Osteoblast (primary cell): ENCODE data around the gene RASL10B. TPM values are rescaled to one million over a fixed set of nuclear protein-coding genes. Genes with fewer than 3 reads are reported as not detected.

Experiments used
- DNase-seq: peaks from one replicate; pipeline ENCODE4 v3.0.0; 2011; ENCODE audit warnings: low spot score, mixed read lengths; ENCODE audit not compliant: insufficient read length; ENCODE audit errors: missing footprints
- H2AFZ ChIP-seq: 2 replicates; pipeline ENCODE4 v1.6.0; 2011; ENCODE audit warnings: mild to moderate bottlenecking, low read length
- H3K27ac ChIP-seq: 2 replicates; pipeline ENCODE4 v1.5.1; 2011; ENCODE audit warnings: mild to moderate bottlenecking, low read depth, low read length, moderate library complexity
- H3K27me3 ChIP-seq: 2 replicates; pipeline ENCODE4 v1.6.0; 2012; ENCODE audit warnings: mild to moderate bottlenecking, control low read depth, inconsistent platforms, low read length, moderate library complexity; ENCODE audit not compliant: insufficient read depth
- H3K36me3 ChIP-seq: 2 replicates; pipeline ENCODE4 v1.5.1; 2011; ENCODE audit warnings: mild to moderate bottlenecking, low read length, control low read depth, moderate library complexity; ENCODE audit not compliant: insufficient read depth
- H3K4me1 ChIP-seq: 2 replicates; pipeline ENCODE4 v1.5.1; 2011; ENCODE audit warnings: mild to moderate bottlenecking, low read length, control low read depth, moderate library complexity; ENCODE audit not compliant: insufficient read depth
- H3K4me2 ChIP-seq: 2 replicates; pipeline ENCODE4 v1.6.0; 2011; ENCODE audit warnings: mild to moderate bottlenecking, low read length; ENCODE audit not compliant: insufficient read depth
- H3K4me3 ChIP-seq: fragments of 200-600 bp; sonication (generic); 3 replicates; pipeline ENCODE4 v1.5.1; 2012; ENCODE audit warnings: mild to moderate bottlenecking, low read length, inconsistent platforms; ENCODE audit not compliant: insufficient read depth
- H3K79me2 ChIP-seq: 2 replicates; pipeline ENCODE4 v1.6.0; 2012; ENCODE audit warnings: mild to moderate bottlenecking, low read length, control low read depth, inconsistent platforms; ENCODE audit not compliant: insufficient read depth
- H3K9me3 ChIP-seq: 2 replicates; pipeline ENCODE4 v1.5.1; 2011; ENCODE audit warnings: low read depth, low read length, control low read depth
- H4K20me1 ChIP-seq: 2 replicates; pipeline ENCODE4 v1.6.0; 2012; ENCODE audit warnings: mild to moderate bottlenecking, low read length, control low read depth; ENCODE audit not compliant: insufficient read depth
- CTCF ChIP-seq: IDR thresholded peaks from 2 replicates; pipeline ENCODE4 v1.5.1; 2011; ENCODE audit warnings: mild to moderate bottlenecking, low read depth, low read length, moderate library complexity; ENCODE audit errors: extremely low read depth
- total RNA-seq: library from RNA; depleted of rRNA; stranded (reverse); fragments of >200 nt; gene quantifications from 2 replicates; pipeline ENCODE4 v1.2.3, GENCODE V29; 2012

RASL10B gene
- total RNA-seq, 1 donor: 4.0 TPM

DNA sequence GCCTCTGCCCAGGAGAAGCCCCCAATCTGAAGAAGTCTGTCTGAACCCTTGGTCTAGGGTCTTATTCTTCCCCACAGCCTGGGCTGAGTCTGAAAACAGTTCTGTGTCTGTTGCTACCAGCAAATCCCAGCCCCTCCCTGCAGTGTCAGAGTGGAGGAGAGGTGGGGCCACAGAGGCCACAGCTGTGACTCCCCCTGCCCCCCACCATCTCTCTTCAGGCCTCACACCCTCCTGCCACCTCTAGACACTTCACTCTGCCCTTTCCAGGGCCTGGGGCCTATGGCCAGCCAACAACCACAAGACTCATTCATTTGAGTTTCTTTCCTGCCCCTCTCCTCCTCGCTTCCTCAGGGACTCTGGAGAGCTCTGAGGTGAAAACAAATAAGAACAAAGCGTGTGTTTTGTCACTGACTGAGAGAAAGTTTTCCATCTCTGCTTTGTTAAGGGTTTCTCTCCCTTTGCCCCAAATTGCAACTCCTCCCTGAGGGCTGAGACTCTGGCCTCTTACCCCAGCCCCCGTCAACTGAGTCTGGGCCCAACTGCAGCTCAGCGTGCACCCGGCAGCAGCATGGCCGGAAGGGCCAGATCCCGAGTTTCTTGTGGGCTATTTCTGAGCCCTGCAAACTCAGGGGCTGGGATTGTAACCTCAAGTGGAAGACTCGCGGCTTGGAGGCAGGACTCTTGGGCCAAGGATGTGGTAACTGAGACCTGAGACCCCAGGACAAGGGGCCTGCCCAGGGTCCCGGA lies 42.4 kb downstream of the RASL10B start:
- no peak for TF ChIP-seq CTCF
- DNase-seq: peak; percentile 84
- Histone ChIP-seq H4K20me1 (no peaks in the 10 kb centered on the region), H3K4me3 (no peak overlapping the region), H2AFZ (peak overlapping the region; percentile 76), H3K27ac (no peak overlapping the region), H3K79me2 (no peaks in the 10 kb centered on the region), H3K27me3 (peaks cover 5% of the 10 kb centered on the region), H3K36me3 (no peaks in the 10 kb centered on the region), H3K9me3 (no peaks in the 10 kb centered on the region), H3K4me2 (no peak overlapping the region), H3K4me1 (peaks cover 32% of the 10 kb centered on the region)

DNA sequence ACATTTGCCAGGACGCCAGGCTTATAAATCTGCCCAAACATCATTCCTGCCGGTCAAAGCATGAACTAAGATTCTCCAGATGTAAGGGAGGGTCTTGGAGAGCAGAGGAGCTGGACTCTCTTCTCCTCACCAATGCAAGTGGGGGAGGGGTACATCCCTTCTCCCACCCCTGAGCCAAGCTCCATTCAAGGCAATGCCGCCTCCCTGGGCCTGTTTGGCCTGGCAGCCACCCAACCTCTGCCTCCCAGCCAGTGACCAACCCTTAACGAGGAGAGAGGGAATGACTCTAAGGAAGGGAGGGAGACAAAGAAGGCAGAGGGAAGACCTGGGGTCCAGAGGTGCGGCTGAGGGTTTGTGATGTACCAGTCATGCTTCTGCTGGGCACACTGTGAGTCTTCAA lies 43.1 kb downstream of the RASL10B start:
- peak overlapping the region; percentile 76 for H2AFZ ChIP-seq
- H3K27me3 ChIP-seq: peaks cover 12% of the 10 kb centered on the region
- peaks cover 36% of the 10 kb centered on the region for H3K4me1 ChIP-seq
- no peaks in the 10 kb centered on the region for H3K36me3 ChIP-seq
- H3K4me2 ChIP-seq: no peak overlapping the region
- H4K20me1 ChIP-seq: no peaks in the 10 kb centered on the region
- no peak overlapping the region for H3K27ac ChIP-seq
- no peaks in the 10 kb centered on the region for H3K9me3 ChIP-seq
- H3K79me2 ChIP-seq: no peaks in the 10 kb centered on the region
- no peak for TF ChIP-seq CTCF
- DNase-seq: peak; percentile 95
- no peak overlapping the region for H3K4me3 ChIP-seq

- Histone ChIP-seq H3K36me3 (no peaks in the 10 kb centered on the region), H3K4me3 (no peak overlapping the region), H3K79me2 (no peaks in the 10 kb centered on the region), H3K4me1 (peaks cover 36% of the 10 kb centered on the region), H3K27me3 (peaks cover 15% of the 10 kb centered on the region), H4K20me1 (no peaks in the 10 kb centered on the region), H2AFZ (no peak overlapping the region), H3K4me2 (no peak overlapping the region), H3K9me3 (no peaks in the 10 kb centered on the region), H3K27ac (no peak overlapping the region)
- DNase-seq: peak; percentile 80
- no peak for TF ChIP-seq CTCF
Observed at GRCh38 chr17:35775039-35775438, 43.6 kb downstream of the RASL10B start.

DNA sequence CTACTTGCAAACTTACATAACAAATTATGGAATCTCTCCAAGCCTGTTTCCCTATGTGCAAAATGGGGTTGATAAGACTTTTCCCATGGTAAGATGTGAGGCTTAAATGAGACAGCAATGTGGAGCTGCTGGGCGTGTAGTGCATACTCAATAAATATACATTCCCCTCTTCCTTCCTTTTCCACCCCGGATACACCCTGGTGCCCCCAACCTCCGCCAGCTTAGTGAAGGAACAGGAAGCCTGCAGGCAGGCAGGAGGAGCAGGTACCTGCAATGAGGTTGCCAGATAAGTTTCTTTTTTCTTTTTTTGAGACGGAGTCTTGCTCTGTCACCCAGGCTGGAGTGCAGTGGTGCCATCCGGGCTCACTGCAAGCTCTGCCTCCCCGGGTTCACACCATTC lies 44.1 kb downstream of the RASL10B start:
- peaks cover 15% of the 10 kb centered on the region for H3K27me3 ChIP-seq
- peaks cover 36% of the 10 kb centered on the region for H3K4me1 ChIP-seq
- H3K4me3 ChIP-seq: no peak overlapping the region
- H3K9me3 ChIP-seq: no peaks in the 10 kb centered on the region
- no peaks in the 10 kb centered on the region for H3K79me2 ChIP-seq
- no peak overlapping the region for H3K27ac ChIP-seq
- no peak overlapping the region for H3K4me2 ChIP-seq
- H4K20me1 ChIP-seq: no peaks in the 10 kb centered on the region
- no peak overlapping the region for H2AFZ ChIP-seq
- no peak for DNase-seq
- TF ChIP-seq CTCF: no peak
- H3K36me3 ChIP-seq: no peaks in the 10 kb centered on the region
